GM18951 (cell line): Measurements from ENCODE around the gene LINGO4.
"Not testable (repeated sequence)": the region's sequence is repeated elsewhere in the genome, so short reads cannot be mapped to it uniquely, and the experiment has no call there.

ENCODE experiments used
- POLR2A ChIP-seq: IDR thresholded peaks from 4 replicates; pipeline ENCODE4 v1.6.1; 2011; ENCODE audit warnings: mild to moderate bottlenecking; ENCODE audit not compliant: insufficient read length, insufficient read depth; ENCODE audit errors: extremely low read depth
- in situ Hi-C: fragments of 300-500 bp; cut with MboI; formaldehyde crosslinking; loops from one replicate; pipeline ENCODE4 v1.12.0; 2022; ENCODE audit warnings: low sequenced_read_pairs, mixed read lengths, inconsistent platforms; ENCODE audit not compliant: unreplicated experiment

The LINGO4 gene

GRCh38 chr1:151779852-151780251, 25.4 kb downstream of the LINGO4 start:
- TF ChIP-seq POLR2A = no peak
- in situ Hi-C loops = no loop called here

DNA sequence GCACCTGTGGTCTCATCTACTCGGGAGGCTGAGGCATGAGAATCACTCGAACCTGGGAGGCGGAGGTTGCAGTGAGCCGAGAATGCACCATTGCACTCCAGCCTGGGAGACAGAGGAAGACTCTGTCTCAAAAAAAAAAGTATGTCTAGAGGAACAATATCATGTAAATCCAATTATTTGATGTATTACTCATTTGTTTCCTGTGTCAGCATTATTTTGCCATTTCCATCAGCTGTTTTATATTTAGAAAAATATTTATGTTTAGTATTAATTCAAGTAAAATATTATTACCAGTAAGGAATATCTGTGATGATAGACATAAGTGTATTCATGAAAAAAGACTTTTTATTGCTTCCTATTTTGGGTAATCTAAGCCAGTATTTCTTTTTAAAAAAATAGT, 27.9 kb downstream of the LINGO4 start:
- TF ChIP-seq POLR2A = no peak
- in situ Hi-C loops = no loop called here

DNA sequence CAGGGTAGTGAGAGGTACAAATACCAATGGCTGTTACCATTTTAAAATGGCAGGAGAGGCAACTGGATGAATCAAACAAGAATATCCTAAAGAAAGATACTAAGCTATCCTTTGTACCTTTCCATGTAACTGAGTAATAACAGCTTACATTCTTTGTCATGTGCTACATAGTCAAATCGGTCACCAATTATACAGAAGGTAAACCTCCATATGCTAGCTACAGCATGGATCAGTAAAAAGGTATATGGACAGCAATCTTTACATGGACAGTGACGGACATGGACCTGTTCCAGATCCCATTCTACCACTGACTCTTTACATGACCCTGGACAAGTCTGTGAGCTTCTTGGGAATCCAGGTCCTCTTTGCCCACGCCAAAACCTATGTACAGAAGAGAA, 28.6 kb downstream of the LINGO4 start:
- in situ Hi-C loops = no loop called here
- no peak for TF ChIP-seq POLR2A

GRCh38 chr1:151775894-151776664, 29.1 kb downstream of the LINGO4 start:
- no peak for TF ChIP-seq POLR2A
- in situ Hi-C loops = no loop called here

DNA sequence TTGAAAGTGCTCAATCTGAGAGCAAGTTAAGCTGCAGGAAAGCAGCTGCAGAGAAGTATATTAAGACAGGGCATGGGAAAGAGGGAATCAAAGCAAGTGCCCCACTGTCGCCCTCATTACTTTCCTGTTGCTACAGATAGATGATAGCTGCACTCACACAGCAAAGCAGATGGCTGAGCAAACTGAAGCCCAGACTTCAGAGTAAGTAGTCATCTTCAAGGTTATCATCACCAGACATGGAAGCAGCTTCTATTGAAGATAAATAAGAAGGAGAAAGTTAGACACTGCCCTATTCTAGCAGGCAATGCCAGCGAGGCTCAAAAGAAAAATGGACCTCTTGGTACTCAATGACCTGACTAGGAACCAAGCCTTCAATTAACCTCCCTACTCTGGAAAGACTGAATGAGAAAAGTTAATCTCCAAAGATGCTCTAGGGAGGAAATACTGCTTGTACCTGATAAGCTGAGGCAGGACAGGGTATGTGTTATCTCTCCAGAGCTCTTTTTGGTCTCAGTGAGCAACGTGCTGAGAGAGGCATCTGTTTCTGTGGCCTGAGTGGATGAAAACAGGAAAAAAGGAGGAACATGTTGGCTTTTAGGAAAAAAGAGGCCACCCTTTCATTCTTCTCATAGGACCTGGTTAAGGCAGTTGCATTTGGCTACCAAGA, 30.8 kb downstream of the LINGO4 start:
- TF ChIP-seq POLR2A = no peak
- in situ Hi-C loops = no loop called here

- in situ Hi-C loops = no loop called here
- no peak for TF ChIP-seq POLR2A
Measured at GRCh38 chr1:151773702-151774101, 31.5 kb downstream of the LINGO4 start.

GRCh38 chr1:151769270-151769669, 35.9 kb downstream of the LINGO4 start:
- in situ Hi-C loops = not testable (repeated sequence)

DNA sequence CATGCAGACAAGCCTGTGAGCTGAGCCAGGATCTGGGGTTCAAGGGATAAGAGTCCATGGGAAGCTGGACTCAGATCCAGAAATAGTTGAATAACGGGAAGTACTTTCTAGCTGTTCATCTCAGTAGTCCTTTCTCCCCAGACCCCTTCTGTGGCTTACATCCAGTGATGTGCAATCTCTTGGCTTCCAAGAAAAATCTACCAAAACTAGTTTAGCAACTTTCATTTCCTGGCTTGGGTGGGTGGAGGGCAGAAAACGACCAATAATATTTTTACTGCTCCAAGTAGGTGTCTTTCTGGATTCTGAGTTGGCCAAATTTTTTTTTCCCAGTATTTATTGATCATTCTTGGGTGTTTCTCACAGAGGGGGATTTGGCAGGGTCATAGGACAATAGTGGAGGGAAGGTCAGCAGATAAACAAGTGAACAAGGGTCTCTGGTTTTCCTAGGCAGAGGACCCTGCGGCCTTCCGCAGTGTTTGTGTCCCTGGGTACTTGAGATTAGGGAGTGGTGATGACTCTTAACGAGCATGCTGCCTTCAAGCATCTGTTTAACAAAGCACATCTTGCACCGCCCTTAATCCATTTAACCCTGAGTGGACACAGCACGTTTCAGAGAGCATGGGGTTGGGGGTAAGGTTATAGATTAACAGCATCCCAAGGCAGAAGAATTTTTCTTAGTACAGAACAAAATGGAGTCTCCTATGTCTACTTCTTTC, 36.7 kb downstream of the LINGO4 start:
- in situ Hi-C loops = not testable (repeated sequence)

DNA sequence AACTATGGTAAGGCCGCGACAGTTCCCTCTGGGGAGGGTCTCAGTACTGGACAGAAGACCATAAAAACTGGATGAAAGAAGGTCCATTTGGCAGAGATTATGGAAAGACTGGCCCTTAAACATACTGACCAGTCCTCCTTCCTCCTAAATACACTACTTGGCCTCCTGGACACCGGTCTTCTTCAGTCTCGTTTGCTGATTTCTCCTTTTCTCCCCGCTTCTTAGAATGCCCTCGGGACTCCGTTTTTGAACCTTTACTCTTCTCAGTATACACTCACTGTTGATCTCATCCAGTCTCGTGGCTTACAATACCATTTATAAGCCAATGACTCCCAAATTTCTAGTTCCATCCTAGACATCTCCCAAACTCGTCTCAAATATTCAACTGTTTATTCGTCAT, 41.2 kb downstream of the LINGO4 start:
- in situ Hi-C loops = no loop called here
- TF ChIP-seq POLR2A = no peak

- in situ Hi-C loops = no loop called here
- peak; percentile 79 for TF ChIP-seq POLR2A
Measured at GRCh38 chr1:151762941-151763921, 42.0 kb downstream of the LINGO4 start, which contains the start of gene MRPL9. Gene MRPL9 (minus strand): TSS chr1:151763496. CDS start chr1:151763479, 17 bp downstream.

DNA sequence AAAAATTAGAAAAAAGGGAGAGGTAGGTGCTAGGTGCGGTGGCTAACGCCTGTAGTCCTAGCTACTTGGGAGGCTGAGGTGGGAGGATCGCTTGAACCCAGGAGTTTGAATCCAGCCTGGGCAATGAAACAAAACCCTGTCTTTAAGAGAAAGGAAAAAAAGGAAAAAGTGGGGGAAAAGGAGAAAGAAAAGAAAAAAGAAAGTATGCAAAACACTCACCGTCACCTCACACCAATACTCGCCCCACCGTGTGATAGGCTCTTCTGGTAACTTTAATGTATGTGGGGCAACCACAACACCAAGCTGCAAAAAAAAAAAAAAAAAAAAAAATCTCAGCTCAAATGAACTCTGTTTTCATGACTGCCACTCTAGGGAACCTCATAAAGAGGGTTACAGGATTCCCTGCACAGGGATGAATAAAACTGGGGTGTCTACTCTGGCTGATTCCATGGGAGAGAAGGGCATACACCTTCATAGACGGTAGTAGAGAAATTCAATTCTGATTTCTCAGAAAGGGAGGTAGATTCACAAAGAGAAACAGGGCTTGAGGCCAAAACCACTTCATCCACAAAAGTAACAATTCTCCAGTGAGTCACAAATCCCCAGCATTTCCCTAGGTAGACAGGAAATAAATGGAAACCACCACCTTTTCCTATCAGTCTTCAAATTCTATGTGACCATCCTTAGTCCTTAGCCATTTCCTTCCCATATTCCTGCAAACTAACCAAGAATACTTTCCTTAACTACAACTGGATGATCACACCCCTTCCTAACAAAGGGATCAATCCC, 44.4 kb downstream of the LINGO4 start:
- in situ Hi-C loops = no loop called here

GRCh38 chr1:151759241-151759640, 46.0 kb downstream of the LINGO4 start:
- in situ Hi-C loops = no loop called here
- no peak for TF ChIP-seq POLR2A

More for the DNA sequence above, 44.4 kb downstream of the LINGO4 start:
- TF ChIP-seq POLR2A = no peak
